Effector memory CD8-positive, alpha-beta T cell (primary cell): ENCODE results near the gene USH1C.
A peak's percentile ranks its signal among the peaks of the same experiment; 100 is the strongest.

Experiments used
- ATAC-seq: fragments of 150-1000 bp; cut with Tn5 transposase; replicated peaks from 2 replicates; pipeline ENCODE4 v1.10.0; 2021; ENCODE audit warnings: mild to moderate bottlenecking, moderate library complexity
- DNase-seq, 3 experiments: peaks; one replicate each; pipeline ENCODE4 v3.0.0; 2021
- H3K27ac Mint-ChIP-seq, 2 donors: one replicate each; pipeline ENCODE4 v1.8.0; 2022; ENCODE audit warnings: mild to moderate bottlenecking in 2 of 2, mixed read lengths in 2 of 2, moderate library complexity in 2 of 2
- H3K27me3 Mint-ChIP-seq, 2 donors: one replicate each; pipeline ENCODE4 v1.8.0; 2022; ENCODE audit warnings: mixed read lengths in 2 of 2
- H3K36me3 Mint-ChIP-seq: one replicate; pipeline ENCODE4 v1.8.0; 2022; ENCODE audit warnings: mild to moderate bottlenecking, moderate library complexity, mixed read lengths; ENCODE audit not compliant: insufficient read depth
- H3K4me1 Mint-ChIP-seq, 2 donors: one replicate each; pipeline ENCODE4 v1.8.0; 2022; ENCODE audit warnings: low read depth in 2 of 2, mixed read lengths in 2 of 2
- H3K4me3 Mint-ChIP-seq, 2 donors: one replicate each; pipeline ENCODE4 v1.8.0; 2022; ENCODE audit warnings: mild to moderate bottlenecking in 2 of 2, mixed read lengths in 2 of 2, moderate library complexity in 2 of 2
- H3K9me3 Mint-ChIP-seq, 2 donors: one replicate each; pipeline ENCODE4 v1.8.0; 2022; ENCODE audit warnings: mixed read lengths in 2 of 2

Gene USH1C

DNA sequence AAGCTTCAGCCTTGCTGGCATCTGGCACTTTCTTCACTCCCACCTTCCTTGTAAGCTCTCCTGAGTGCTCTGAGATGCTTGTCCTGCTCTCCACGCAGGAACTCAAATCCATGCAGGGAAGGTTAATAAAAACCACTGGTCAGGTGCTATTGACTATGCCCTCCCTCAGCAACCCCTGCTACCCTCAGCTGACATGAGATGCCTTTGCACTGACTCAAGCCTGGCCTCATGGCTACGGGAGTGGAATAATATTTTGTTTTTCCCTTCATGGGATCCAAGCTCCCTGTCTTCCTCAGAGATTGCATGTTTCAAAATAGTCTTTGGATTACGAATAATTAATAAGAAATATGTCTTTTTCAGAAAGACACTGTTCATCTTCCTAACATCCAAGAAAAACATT lies 35.9 kb downstream of the USH1C start:
- H3K4me3 Mint-ChIP-seq, result no peak overlapping the region
- H3K4me1 Mint-ChIP-seq, result peaks cover 0 to 2% of the 10 kb centered on the region in 2 donors
- no peak overlapping the region for H3K27ac Mint-ChIP-seq
- no peak for ATAC-seq
- no peak for DNase-seq
- no peaks in the 10 kb centered on the region for H3K9me3 Mint-ChIP-seq
- H3K27me3 Mint-ChIP-seq, result peaks cover 20 to 27% of the 10 kb centered on the region in 2 donors
- H3K36me3 Mint-ChIP-seq, result no peaks in the 10 kb centered on the region

DNA sequence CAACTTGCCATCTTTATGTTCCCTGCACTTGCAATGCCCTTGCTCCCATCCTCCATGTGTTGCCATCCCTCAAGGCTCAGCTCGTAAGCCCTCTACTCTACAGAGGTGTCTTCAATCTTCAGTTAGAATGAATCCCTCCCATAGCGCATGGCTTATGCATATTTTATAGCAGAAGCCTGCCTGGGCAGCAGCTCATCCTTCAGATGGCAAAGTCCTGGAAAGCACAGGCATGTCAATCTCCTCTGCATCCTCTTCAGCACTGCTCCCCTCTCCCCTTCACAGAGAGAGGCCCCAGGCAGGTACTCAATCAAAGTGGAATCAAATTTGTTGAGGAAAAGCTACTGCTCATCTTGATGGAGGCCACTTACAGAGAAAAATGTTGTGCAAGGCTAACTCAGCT lies 36.4 kb downstream of the USH1C start:
- ATAC-seq, result no peak
- Mint-ChIP-seq H3K27me3 (peaks cover 16 to 22% of the 10 kb centered on the region in 2 donors), H3K27ac (no peak overlapping the region), H3K9me3 (no peaks in the 10 kb centered on the region), H3K4me1 (peaks cover 0 to 2% of the 10 kb centered on the region in 2 donors), H3K4me3 (no peak overlapping the region), H3K36me3 (no peaks in the 10 kb centered on the region)
- no peak for DNase-seq

DNA sequence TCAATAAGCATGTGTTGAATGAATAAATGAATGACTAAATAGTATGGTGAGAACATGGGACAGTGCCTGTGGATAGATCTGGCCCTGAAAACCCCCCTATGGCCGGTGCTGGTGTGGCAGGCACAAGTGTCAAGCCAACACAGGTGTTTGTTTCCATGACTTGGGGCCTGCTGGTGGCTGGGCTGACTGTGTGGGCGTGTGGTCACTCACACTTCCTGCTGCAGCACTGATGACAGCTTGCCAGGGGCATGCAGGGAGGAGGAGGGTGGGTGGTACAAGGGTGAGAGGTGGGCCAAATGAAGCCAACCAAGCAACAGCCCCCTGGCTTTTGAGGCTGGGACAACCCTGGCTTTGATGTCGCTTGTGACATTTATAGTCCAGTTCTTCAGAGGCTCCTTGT lies 37.3 kb downstream of the USH1C start:
- Mint-ChIP-seq H3K9me3 (no peaks in the 10 kb centered on the region), H3K4me1 (peaks cover 0 to 2% of the 10 kb centered on the region in 2 donors), H3K27me3 (peaks cover 13 to 15% of the 10 kb centered on the region in 2 donors), H3K36me3 (no peaks in the 10 kb centered on the region), H3K4me3 (no peak overlapping the region), H3K27ac (no peak overlapping the region)
- ATAC-seq (no peak), DNase-seq (no peak)

DNA sequence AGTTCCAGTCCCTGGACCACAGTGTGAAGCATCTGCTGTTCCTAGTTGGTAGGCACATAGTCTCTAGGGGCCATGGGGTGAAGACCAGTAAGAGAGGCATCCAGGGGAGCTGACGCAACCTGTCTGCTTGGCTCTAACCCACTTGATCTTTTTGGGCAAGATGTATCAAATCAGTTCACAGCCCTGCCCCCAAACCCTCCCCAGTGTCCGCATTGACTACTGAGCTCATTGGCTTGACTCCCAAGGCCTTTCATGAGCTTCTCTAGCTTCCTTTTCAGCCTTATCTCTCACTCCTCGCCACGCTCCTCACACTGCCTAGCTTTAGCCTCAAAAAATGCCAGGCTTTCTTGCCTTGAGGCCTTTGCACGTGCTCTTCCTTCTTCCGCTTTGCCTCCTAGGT lies 37.9 kb downstream of the USH1C start:
- ATAC-seq, result no peak
- Mint-ChIP-seq H3K4me1 (peaks cover 0 to 2% of the 10 kb centered on the region in 2 donors), H3K4me3 (no peak overlapping the region), H3K27ac (no peak overlapping the region), H3K36me3 (no peaks in the 10 kb centered on the region), H3K27me3 (peaks cover 13 to 17% of the 10 kb centered on the region in 2 donors), H3K9me3 (no peaks in the 10 kb centered on the region)
- no peak for DNase-seq

DNA sequence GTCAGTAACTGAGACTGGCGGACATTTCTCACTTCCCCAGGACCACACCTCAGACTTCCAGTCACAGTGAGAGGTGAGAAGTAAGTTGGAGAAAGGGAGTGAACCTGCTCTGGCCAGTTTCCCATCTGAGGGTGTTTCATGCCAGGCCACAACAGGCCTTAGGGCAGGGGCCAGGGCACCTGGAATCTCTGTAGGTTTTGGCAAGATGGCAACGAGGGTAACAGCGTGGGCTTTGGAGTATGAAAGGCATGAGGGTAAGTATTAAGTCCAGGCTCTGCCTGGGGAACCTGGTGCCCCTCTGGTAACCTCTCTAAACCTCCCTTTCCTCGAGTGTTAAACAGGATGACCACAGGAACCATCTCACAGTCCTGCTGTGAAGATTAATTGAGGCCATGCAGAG lies 39.1 kb downstream of the USH1C start:
- ATAC-seq, result no peak
- no peak for DNase-seq
- H3K36me3 Mint-ChIP-seq, result no peaks in the 10 kb centered on the region
- peaks cover 0 to 2% of the 10 kb centered on the region in 2 donors for H3K4me1 Mint-ChIP-seq
- H3K4me3 Mint-ChIP-seq, result no peak overlapping the region
- H3K27me3 Mint-ChIP-seq, result peaks cover 13 to 25% of the 10 kb centered on the region in 2 donors
- no peak overlapping the region for H3K27ac Mint-ChIP-seq
- H3K9me3 Mint-ChIP-seq, result no peaks in the 10 kb centered on the region

DNA sequence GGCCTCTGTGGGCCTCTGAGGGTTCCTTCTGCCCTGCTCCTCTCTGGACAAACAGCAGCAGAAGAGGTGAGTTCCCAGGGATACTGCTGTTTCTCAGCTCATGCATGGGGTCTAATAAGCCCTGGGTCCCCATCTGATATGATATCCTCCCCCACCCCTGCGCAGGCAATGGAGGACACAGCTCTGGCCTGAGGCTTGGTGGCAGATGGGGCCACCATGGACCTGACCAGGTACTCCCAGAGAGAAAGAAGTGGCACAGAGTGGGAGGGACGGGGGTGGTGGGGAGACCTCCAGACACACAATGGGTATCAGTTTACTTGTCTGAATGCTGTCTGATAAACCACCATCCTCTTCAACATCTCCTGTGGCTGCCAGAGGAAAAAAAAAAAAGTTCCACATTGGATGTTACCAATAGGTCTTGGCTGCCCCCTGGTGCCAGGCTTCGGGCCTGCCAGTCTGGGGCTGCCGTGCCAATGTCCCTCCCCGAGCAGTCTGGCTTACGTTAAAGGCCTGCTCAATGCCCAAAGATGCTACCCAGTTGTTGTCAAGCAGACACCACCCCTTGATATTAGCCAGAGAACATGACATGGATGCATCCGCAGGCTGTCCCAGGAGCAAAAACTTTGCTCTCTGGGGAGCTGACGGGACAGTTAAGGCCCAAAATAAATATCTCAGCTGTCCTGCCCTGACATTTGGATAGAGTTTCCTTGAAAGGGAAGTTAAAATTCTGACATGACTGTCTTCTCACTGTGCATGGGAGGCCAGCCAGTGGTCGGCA lies 39.7 kb downstream of the USH1C start:
- Mint-ChIP-seq H3K27me3 (peaks cover 10 to 25% of the 10 kb centered on the region in 2 donors), H3K27ac (no peak overlapping the region), H3K36me3 (no peaks in the 10 kb centered on the region), H3K9me3 (no peaks in the 10 kb centered on the region), H3K4me3 (no peak overlapping the region), H3K4me1 (peaks cover 0 to 2% of the 10 kb centered on the region in 2 donors)
- ATAC-seq, result peak; percentile 87
- DNase-seq, result peak; percentile 75 to 80 (median 79)

DNA sequence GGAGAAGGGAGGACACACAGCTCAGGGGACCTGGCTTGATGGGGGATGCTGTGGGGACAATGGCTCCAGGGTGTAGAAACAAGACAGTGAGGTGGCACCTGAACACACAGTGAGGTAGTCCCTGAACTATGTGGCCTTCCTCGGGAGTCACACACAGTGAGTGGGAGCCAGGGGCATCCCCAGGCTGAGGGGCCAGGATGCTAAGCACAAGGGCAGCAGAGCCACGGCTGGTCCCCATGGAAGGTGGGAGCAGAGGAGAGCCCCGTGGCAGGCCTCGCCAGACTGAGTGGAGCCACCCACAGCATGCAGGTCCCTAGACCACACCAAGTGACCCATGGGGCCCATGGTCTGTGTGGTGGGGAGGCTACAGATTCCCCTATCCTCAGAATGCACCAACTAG lies 41.6 kb downstream of the USH1C start:
- Mint-ChIP-seq H3K9me3 (no peaks in the 10 kb centered on the region), H3K4me3 (no peak overlapping the region), H3K36me3 (no peaks in the 10 kb centered on the region), H3K27ac (no peak overlapping the region), H3K27me3 (peaks cover 0 to 10% of the 10 kb centered on the region in 2 donors), H3K4me1 (peaks cover 0 to 4% of the 10 kb centered on the region in 2 donors)
- ATAC-seq (no peak), DNase-seq (no peak)

DNA sequence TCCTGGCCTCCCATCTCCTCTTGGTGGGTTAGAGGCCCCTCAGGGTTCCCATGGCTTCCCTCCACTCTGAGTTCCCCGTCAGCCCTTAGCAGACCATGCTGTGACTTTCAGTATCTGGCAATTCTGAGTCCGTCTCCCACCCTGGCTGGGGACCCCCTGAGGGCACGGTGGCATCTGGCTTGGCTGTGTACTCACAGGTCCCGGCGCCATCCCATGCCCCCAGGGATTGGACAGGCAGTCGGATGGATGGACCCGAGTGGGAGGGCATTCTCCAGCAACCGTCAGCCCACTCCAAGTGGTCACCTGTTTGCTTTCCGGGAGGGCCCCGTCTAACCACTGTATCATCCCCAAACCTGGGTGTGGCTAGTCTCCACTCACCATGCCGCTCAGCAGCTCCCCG lies 43.5 kb downstream of the USH1C start:
- Mint-ChIP-seq H3K4me1 (peaks cover 0 to 4% of the 10 kb centered on the region in 2 donors), H3K9me3 (no peaks in the 10 kb centered on the region), H3K27me3 (peaks cover 6 to 22% of the 10 kb centered on the region in 2 donors), H3K4me3 (no peak overlapping the region), H3K36me3 (no peaks in the 10 kb centered on the region), H3K27ac (no peak overlapping the region)
- DNase-seq, result no peak
- ATAC-seq, result no peak

DNA sequence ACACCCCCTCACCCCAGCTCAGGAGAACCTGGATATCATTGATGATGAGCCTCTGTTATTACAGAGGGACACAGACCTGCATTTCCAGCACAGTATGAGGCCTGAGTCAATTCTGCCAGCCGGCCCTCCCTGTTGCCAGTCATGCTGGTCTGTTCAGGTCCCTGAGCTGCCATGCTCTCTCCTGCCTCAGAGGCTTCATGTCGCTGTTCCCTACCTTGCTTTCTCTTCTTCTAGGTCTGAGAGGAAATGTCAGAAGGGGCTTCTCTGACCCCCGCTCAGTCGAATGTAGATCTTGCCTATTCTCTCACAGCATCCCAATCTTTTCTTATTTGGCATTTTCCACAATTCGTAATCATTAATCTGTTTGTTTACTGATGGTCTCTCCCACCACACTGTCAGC lies 45.7 kb downstream of the USH1C start:
- Mint-ChIP-seq H3K27ac (no peak overlapping the region), H3K36me3 (no peaks in the 10 kb centered on the region), H3K27me3 (peaks cover 11 to 37% of the 10 kb centered on the region in 2 donors), H3K9me3 (no peaks in the 10 kb centered on the region), H3K4me1 (peaks cover 0 to 2% of the 10 kb centered on the region in 2 donors), H3K4me3 (no peak overlapping the region)
- ATAC-seq (no peak), DNase-seq (no peak)

DNA sequence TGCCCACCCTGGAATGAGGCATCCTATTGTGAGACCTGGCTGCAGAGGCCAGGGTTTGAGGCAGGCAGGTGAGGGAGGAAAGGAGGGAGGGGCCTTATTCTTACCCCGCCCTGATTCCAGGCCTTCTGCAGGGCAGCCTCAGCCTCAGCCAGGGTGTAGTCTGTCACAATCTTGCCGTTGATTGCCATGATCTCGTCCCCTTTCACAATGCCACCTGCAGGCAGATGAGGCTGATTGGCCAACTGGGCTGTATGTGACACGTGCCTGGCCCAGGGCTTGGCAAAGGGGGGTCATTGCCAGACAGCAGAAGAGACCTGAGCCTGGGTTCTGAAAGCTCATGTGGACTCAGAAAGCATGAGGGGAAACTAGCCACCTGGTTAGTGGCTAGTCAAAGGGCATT lies 46.2 kb downstream of the USH1C start:
- no peaks in the 10 kb centered on the region for H3K9me3 Mint-ChIP-seq
- ATAC-seq (no peak), DNase-seq (no peak)
- H3K27ac Mint-ChIP-seq, result no peak overlapping the region
- H3K4me3 Mint-ChIP-seq, result no peak overlapping the region
- peaks cover 11 to 40% of the 10 kb centered on the region in 2 donors for H3K27me3 Mint-ChIP-seq
- H3K4me1 Mint-ChIP-seq, result peaks cover 0 to 2% of the 10 kb centered on the region in 2 donors
- no peaks in the 10 kb centered on the region for H3K36me3 Mint-ChIP-seq

DNA sequence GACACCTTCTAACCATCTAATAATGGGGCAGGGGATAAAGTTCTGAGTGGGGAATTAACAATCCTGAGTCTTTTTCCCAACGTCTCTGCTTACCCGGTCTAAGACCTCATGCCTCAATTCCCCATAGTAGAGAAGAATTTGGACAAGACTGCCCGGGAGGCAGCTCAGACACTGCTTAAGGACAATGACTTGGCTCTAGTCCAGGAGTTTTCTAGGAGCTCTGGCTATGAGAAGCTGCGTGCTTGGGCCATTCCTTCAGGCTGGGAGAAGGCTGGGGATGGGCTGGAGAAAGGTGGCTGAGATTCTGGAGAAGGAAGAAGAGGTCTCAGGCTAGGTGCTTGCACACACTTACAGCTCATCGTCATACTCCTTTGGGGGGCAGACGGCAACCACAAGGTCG lies 47.8 kb downstream of the USH1C start:
- ATAC-seq (no peak), DNase-seq (no peak)
- H3K36me3 Mint-ChIP-seq, result no peaks in the 10 kb centered on the region
- H3K27me3 Mint-ChIP-seq, result peaks cover 16 to 51% of the 10 kb centered on the region in 2 donors
- H3K4me1 Mint-ChIP-seq, result peaks cover 0 to 2% of the 10 kb centered on the region in 2 donors
- no peak overlapping the region for H3K4me3 Mint-ChIP-seq
- H3K27ac Mint-ChIP-seq, result no peak overlapping the region
- no peaks in the 10 kb centered on the region for H3K9me3 Mint-ChIP-seq

DNA sequence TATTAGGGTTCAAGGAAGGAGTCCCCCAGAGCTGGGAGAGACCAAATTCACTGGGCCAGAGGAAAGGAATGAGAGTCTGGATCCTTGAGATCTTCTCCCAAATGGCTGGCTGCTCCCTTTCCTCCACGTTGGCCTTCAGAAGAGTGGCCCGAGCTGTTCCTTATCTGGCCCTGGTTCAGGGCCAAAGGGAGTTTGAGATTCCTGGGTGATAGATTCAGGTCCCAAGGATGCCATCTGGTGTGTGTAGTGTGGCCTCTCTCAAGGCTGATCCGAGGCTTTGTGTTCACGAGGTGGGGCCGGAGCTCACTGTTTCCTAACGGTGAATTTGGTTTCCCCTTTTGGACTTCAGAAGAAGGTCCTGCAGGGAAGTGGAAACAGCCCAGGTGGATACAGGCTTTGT lies 50.2 kb downstream of the USH1C start:
- H3K27ac Mint-ChIP-seq, result no peak overlapping the region
- DNase-seq (no peak), ATAC-seq (no peak)
- H3K36me3 Mint-ChIP-seq, result no peaks in the 10 kb centered on the region
- H3K9me3 Mint-ChIP-seq, result no peaks in the 10 kb centered on the region
- H3K4me1 Mint-ChIP-seq, result peaks cover 0 to 2% of the 10 kb centered on the region in 2 donors
- no peak overlapping the region for H3K4me3 Mint-ChIP-seq
- H3K27me3 Mint-ChIP-seq, result peaks cover 38 to 66% of the 10 kb centered on the region in 2 donors

DNA sequence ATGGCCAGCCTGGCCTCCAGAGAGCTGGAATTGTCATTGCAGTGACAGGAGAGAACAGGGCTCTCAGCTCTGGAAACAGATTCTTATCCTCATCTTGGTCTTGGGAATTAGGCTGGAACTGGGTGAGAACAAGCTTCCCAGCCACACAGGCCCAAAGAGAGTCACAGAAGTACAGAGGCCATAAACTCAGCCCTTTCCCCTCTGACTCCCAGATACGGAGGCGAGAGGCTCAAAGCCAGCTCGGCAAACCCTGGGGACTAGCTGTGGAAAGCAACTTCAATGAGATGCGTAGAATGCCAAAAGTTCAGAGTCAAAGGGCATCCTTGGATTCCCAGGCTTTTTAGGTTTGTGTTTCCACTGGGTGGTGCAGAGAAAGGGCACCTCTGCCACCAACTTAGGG lies 53.3 kb downstream of the USH1C start:
- H3K27me3 Mint-ChIP-seq, result peaks cover 59 to 85% of the 10 kb centered on the region in 2 donors
- H3K9me3 Mint-ChIP-seq, result no peaks in the 10 kb centered on the region
- DNase-seq (no peak), ATAC-seq (no peak)
- H3K27ac Mint-ChIP-seq, result no peak overlapping the region
- no peaks in the 10 kb centered on the region for H3K36me3 Mint-ChIP-seq
- H3K4me1 Mint-ChIP-seq, result no peaks in the 10 kb centered on the region
- H3K4me3 Mint-ChIP-seq, result no peak overlapping the region

DNA sequence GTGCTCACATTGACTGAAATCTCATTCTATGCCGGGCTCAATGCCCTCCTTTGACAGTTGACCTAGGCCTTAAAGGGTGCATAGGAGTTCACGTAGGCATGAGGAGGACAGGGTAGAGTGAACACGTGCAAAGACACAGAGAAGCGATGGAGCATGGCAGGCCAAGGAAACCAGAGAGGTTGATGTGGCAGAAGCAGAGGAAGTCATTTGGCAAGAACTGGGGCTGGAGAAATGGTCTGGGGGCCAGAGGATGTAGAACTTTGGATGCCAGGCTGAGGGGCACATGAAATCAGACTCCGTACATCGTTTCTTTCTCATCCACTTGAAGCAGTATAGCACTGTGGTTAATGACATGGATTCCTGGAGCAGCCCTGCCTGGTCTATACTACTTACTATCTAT lies 54.0 kb downstream of the USH1C start:
- no peak overlapping the region for H3K4me3 Mint-ChIP-seq
- no peak for ATAC-seq

More for the DNA sequence above, 54.0 kb downstream of the USH1C start:
- Mint-ChIP-seq H3K9me3 (no peaks in the 10 kb centered on the region), H3K4me1 (no peaks in the 10 kb centered on the region), H3K27me3 (peaks cover 52 to 79% of the 10 kb centered on the region in 2 donors), H3K27ac (no peak overlapping the region), H3K36me3 (no peaks in the 10 kb centered on the region)
- no peak for DNase-seq
